NCI-H2107 (cell line): ENCODE results near the gene TDRKH.
"Not testable (repeated sequence)": the region's sequence is repeated elsewhere in the genome, so short reads cannot be mapped to it uniquely, and the experiment has no call there.

Experiments used
- DNase-seq: peaks from one replicate; lab custom pipeline; 2025; lab: John Stamatoyannopoulos, UW

The TDRKH gene

DNA sequence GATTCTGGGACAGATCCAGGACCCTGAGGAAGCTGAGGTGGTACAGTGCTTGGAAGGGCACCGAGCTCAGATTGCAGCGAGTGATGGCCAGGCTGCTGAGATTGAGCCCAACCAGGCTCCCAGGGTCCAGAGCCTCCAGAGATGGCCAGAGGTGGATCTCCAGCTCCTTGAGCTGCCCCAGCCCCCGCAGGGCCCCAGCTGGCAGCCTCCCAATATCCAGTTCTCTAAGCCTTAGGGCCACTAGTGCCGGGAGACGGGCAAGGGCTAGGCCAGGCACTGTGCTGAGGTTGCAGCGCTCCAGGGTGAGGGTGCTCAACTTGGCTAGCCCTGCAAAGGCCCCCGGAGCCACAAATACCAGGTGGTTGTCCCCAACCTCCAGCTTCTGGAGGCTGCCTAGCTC lies 11.5 kb upstream of the TDRKH start:
- DNase-seq: no peak

- DNase-seq: no peak
Measured at GRCh38 chr1:151801310-151801820, 11.1 kb upstream of the TDRKH start.

- no peak for DNase-seq
Measured at GRCh38 chr1:151800830-151801229, 10.5 kb upstream of the TDRKH start.

DNA sequence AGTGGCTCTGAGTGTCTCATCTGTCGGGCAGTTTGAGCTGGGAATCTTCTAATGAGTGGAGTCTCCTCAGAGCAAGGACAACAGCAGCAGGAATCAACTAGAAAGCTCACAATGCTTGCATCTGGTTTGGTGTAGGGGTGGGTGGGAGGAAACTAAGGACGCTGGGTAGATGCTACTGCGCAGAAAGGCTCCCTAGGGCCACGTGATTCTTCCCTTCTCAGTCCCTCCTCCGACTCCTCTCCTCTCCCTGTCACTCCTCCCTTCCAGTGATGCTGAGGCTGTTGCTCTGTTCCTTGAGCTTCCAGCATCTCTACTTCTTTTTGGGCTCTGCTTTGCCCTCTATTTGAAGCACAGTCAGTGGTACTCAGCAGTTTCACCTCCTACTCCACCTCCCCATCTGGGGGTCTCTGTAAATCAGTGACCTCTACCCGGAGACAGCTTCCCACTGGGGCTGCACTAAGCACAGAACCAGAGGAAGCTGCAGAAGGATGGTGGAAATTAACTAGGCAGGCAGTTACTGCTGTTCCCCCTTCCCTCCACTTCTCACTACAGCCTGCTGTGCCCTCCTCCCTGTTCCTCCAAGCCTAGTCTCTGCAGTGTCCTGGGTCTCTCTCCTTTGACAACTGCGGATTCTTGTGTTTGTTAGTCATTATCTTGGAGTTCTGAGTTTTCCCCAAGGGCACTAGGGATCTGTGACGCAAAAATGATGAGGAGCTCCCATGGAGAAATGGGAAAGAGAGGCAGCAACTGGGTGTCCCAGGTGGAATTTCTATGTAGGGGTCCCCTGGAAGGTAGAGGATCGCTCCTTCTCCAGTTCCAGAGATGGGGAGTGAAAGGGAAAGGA lies 9.1 kb upstream of the TDRKH start:
- DNase-seq: no peak

DNA sequence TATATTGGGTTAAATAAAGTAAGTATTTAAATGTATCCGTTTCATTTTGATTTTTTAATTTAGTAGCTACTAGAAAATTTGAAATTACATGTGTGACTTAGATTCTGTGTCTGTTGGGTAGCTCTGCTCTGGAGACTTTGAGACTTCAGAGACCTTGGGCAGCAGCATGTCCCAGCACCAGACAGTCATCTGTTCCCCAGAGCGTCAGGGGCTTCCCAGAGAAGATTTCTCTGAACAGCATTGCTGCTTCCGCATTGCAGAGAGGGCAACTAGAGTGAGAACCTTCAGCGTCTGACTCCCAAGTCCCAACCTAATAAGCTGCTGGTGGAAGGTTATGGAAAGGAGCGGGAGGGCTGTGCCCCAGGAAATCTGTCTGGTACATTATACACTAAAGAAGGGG lies 8.3 kb upstream of the TDRKH start:
- DNase-seq: no peak

DNA sequence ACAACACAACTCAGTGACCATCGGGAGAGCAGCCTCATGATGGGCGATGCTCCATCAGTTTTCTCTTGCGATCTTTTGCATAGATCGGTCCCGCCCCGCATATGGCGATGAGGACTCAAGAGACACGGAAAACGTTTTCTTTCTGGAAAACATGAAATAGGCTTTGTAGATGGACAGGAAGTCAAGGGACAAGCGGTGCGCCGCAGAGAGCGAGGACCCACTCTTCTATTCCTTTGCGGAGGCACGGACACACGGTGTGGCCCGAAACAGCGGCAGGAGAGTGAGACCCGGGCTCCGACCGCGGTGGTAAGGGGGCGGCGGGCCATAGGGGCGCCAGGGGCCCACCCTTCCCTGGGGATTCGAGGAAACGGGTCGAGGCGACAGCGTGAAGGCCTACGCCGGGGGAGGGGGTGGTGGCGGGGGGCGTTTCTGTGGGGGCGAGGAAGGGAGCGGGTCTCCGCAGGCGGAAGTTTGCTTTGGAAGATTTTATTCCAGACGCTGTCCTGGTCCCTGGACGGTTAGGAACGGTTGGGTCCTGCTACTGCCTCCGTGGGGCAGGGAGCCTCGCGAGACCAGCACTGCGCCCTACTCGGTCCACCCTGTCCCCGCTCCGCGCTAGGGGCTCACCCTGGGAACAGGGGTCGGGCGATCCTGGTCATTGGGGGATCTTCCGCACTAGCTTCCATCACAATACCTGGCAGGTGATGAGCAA lies 796 bp upstream of the TDRKH start:
- peak; percentile 10 for DNase-seq

DNA sequence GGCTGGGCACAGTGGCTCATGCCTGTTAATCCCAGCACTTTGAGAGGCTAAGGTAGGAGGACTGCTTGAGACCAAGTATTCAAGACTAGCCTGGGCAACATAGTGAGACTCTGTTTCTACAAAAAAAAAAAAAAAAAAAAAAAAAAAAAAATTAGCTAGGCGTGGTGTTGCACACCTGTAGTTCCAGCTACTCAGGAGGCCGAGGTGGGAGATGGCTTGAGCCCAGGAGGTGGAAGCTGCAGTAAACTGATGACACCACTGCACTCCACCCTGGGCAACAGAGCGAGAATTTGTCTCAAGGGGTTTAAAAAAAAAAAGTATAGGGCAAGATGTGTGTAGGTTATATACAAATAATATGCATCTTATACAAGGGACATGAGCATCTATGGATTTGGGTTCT lies 2.6 kb downstream of the TDRKH start:
- no peak for DNase-seq

GRCh38 chr1:151783796-151784195 lies 6.5 kb downstream of the TDRKH start:
- DNase-seq: no peak

DNA sequence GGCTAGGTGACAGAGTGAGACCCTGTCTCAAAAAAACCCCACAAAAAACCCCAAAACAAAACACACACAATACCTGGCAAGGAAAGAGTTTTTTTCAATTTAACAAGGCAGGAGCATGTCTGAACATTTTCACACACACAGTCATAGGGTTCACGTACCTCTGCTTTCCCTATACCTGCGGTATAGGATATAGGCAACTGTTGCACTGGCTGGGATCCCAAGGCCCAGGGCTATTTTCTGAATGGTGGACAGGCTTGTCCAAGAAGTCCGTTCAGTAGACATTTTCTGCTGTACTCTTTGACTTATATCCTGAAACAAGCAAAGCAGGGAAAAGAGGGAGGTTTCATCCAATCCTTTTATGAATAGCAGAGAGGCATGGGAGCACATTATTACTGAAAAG lies 7.6 kb downstream of the TDRKH start:
- no peak for DNase-seq

DNA sequence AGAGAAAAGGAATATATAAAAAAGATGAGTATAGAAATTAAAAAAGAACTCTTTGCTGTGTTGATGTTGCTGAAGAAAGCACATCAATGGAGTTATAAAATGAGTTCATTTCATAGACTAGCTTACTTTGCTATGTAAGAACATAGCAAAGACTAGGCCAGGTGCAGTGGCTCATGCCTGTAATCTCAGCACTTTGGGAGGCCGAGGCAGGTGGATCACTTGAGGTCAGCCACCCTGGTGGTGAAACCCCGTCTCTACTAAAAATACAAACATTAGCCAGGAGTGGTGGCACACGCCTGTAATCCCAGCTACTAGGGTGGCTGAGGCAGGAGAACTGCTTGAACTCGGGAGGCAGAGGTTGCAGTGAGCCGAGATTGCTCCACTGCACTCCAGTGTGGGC lies 8.3 kb downstream of the TDRKH start:
- DNase-seq: not testable (repeated sequence)

DNA sequence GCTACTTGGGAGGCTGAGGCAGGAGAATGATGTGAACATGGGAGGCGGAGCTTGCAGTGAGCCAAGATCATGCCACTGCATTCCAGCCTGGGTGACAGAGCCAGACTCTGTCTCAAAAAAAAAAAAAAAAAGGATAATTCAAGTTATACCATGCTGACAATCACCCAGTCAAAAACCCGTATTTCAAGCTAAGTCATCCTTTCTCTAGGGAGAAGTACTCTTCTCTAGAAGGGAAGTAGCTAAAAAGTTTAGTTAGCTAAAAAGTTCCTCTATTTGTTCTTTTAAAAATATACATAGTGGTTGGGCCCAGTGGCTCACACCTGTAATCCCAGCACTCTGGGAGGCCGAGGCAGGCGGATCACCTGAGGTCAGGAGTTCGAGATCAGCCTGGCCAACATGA lies 9.6 kb downstream of the TDRKH start:
- DNase-seq: not testable (repeated sequence)

DNA sequence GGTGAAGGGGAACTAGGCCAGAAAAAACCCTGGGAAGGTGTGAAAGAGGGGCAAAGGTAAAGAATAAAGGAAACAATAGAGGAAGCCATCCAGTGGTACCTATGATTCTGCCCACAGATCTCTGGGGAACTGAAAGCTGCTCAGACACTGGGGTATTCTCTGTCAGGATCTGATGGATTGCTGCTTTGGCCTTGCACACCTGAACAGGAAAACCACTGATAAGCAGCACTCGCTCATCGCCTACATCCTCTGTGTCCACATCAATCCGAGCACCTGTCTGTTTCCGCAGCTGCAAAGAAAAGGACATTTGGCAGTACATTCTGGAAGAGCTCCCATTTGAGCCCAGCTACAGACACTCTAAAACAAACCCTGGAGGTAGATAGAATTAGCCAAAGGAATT lies 10.4 kb downstream of the TDRKH start:
- DNase-seq: no peak

DNA sequence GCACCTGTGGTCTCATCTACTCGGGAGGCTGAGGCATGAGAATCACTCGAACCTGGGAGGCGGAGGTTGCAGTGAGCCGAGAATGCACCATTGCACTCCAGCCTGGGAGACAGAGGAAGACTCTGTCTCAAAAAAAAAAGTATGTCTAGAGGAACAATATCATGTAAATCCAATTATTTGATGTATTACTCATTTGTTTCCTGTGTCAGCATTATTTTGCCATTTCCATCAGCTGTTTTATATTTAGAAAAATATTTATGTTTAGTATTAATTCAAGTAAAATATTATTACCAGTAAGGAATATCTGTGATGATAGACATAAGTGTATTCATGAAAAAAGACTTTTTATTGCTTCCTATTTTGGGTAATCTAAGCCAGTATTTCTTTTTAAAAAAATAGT lies 13.0 kb downstream of the TDRKH start:
- DNase-seq: no peak

GRCh38 chr1:151776665-151777062 lies 13.6 kb downstream of the TDRKH start:
- DNase-seq: no peak

- DNase-seq: no peak
Measured at GRCh38 chr1:151775894-151776664, 14.2 kb downstream of the TDRKH start.

GRCh38 chr1:151774256-151774922 lies 15.9 kb downstream of the TDRKH start:
- no peak for DNase-seq

GRCh38 chr1:151773702-151774101 lies 16.6 kb downstream of the TDRKH start:
- no peak for DNase-seq

- not testable (repeated sequence) for DNase-seq
Measured at GRCh38 chr1:151769270-151769669, 21.0 kb downstream of the TDRKH start.

GRCh38 chr1:151768351-151769066 lies 21.8 kb downstream of the TDRKH start:
- not testable (repeated sequence) for DNase-seq

DNA sequence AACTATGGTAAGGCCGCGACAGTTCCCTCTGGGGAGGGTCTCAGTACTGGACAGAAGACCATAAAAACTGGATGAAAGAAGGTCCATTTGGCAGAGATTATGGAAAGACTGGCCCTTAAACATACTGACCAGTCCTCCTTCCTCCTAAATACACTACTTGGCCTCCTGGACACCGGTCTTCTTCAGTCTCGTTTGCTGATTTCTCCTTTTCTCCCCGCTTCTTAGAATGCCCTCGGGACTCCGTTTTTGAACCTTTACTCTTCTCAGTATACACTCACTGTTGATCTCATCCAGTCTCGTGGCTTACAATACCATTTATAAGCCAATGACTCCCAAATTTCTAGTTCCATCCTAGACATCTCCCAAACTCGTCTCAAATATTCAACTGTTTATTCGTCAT lies 26.3 kb downstream of the TDRKH start:
- no peak for DNase-seq
